IPS-18c (cell line): ENCODE results near the gene RXFP3.
"Not testable (repeated sequence)": the region's sequence is repeated elsewhere in the genome, so short reads cannot be mapped to it uniquely, and the experiment has no call there.

ENCODE experiments used
- H3K4me3 ChIP-seq: 2 replicates; pipeline ENCODE4 v1.7.0; 2013; ENCODE audit warnings: low read depth, mild to moderate bottlenecking, low read length, moderate library complexity; ENCODE audit not compliant: insufficient read depth
- H3K9me3 ChIP-seq: one replicate; pipeline ENCODE4 v1.6.1; 2013; ENCODE audit warnings: mild to moderate bottlenecking, low read length, moderate library complexity; ENCODE audit not compliant: control insufficient read depth, insufficient read depth

Gene RXFP3

GRCh38 chr5:33929925-33930690 lies 6.1 kb upstream of the RXFP3 start:
- H3K9me3 ChIP-seq, result no peaks in the 10 kb centered on the region
- peak overlapping the region; percentile 10; the same call in 1 of the 2 replicates for H3K4me3 ChIP-seq

GRCh38 chr5:33931136-33931535 lies 5.0 kb upstream of the RXFP3 start:
- H3K4me3 ChIP-seq, result no peak overlapping the region
- no peaks in the 10 kb centered on the region for H3K9me3 ChIP-seq

GRCh38 chr5:33933723-33934169 lies 2.4 kb upstream of the RXFP3 start:
- Histone ChIP-seq H3K4me3 (no peak overlapping the region), H3K9me3 (no peaks in the 10 kb centered on the region)

- no peak overlapping the region for H3K4me3 ChIP-seq
- H3K9me3 ChIP-seq, result no peaks in the 10 kb centered on the region
Observed at GRCh38 chr5:33934176-33934575, 2.0 kb upstream of the RXFP3 start.

- H3K4me3 ChIP-seq, result peak overlapping the region; percentile 69
- H3K9me3 ChIP-seq, result no peaks in the 10 kb centered on the region
Observed at GRCh38 chr5:33936004-33936380, 194 bp upstream of the RXFP3 start.

- Histone ChIP-seq H3K4me3 (no peak overlapping the region), H3K9me3 (no peaks in the 10 kb centered on the region)
Observed at GRCh38 chr5:33937017-33937706, 976 bp downstream of the RXFP3 start.

- no peak overlapping the region for H3K4me3 ChIP-seq
- no peaks in the 10 kb centered on the region for H3K9me3 ChIP-seq
Observed at GRCh38 chr5:33937707-33938506, 1.7 kb downstream of the RXFP3 start.

GRCh38 chr5:33938507-33938796 lies 2.3 kb downstream of the RXFP3 start:
- no peak overlapping the region for H3K4me3 ChIP-seq
- H3K9me3 ChIP-seq, result no peaks in the 10 kb centered on the region

- H3K9me3 ChIP-seq, result no peaks in the 10 kb centered on the region
- no peak overlapping the region for H3K4me3 ChIP-seq
Observed at GRCh38 chr5:33938881-33939280, 2.7 kb downstream of the RXFP3 start.

GRCh38 chr5:33939556-33940262 lies 3.5 kb downstream of the RXFP3 start:
- H3K4me3 ChIP-seq, result no peak overlapping the region
- no peaks in the 10 kb centered on the region for H3K9me3 ChIP-seq

GRCh38 chr5:33941090-33941489 lies 4.9 kb downstream of the RXFP3 start:
- H3K9me3 ChIP-seq, result no peaks in the 10 kb centered on the region
- H3K4me3 ChIP-seq, result no peak overlapping the region

- no peak overlapping the region for H3K4me3 ChIP-seq
- H3K9me3 ChIP-seq, result no peaks in the 10 kb centered on the region
Observed at GRCh38 chr5:33944543-33945132, 8.5 kb downstream of the RXFP3 start.

- H3K4me3 ChIP-seq, result not testable (repeated sequence)
Observed at GRCh38 chr5:33952175-33952574, 16.0 kb downstream of the RXFP3 start.

GRCh38 chr5:33957577-33958150 lies 21.5 kb downstream of the RXFP3 start:
- peaks cover 4% of the 10 kb centered on the region for H3K9me3 ChIP-seq
- H3K4me3 ChIP-seq, result no peak overlapping the region

More at GRCh38 chr5:33952175-33952574, 16.0 kb downstream of the RXFP3 start:
- H3K9me3 ChIP-seq, result not testable (repeated sequence)

GRCh38 chr5:33958176-33958575 lies 22.0 kb downstream of the RXFP3 start:
- Histone ChIP-seq H3K4me3 (no peak overlapping the region), H3K9me3 (peaks cover 4% of the 10 kb centered on the region)

- Histone ChIP-seq H3K9me3 (no peaks in the 10 kb centered on the region), H3K4me3 (no peak overlapping the region)
Observed at GRCh38 chr5:33964132-33964700, 28.0 kb downstream of the RXFP3 start.
